Ovary (tissue), 9 donors: ENCODE data around the gene NOX1. TPM values are rescaled to one million over a fixed set of nuclear protein-coding genes. Genes with fewer than 3 reads are reported as not detected.

Experiments used
- DNase-seq, 5 donors: peaks; one replicate each; pipeline ENCODE4 v3.0.0-alpha.2; 2019 to 2020
- H3K27ac ChIP-seq, 2 donors: fragments of 200-600 bp; one replicate each; pipeline versions ENCODE4 v1.5.1 to v1.8.0; 2019 to 2022
- H3K27me3 ChIP-seq: fragments of 200-600 bp; one replicate; pipeline ENCODE4 v1.8.0; 2022
- H3K36me3 ChIP-seq: fragments of 200-600 bp; sonication (generic); one replicate; pipeline ENCODE4 v1.5.1; 2019
- H3K4me1 ChIP-seq: one replicate; pipeline ENCODE4 v1.8.1; 2013; ENCODE audit warnings: mild to moderate bottlenecking, moderate library complexity; ENCODE audit not compliant: insufficient read depth
- H3K4me3 ChIP-seq: fragments of 200-600 bp; sonication (generic); one replicate; pipeline ENCODE4 v1.5.1; 2017
- H3K9me3 ChIP-seq, 2 donors: fragments of 200-600 bp in 1 of 2; sonication (generic) in 1 of 2; one replicate each; pipeline versions ENCODE4 v1.5.1 to v1.8.1; 2013 to 2019; ENCODE audit warnings: mild to moderate bottlenecking in 1 of 2, moderate library complexity in 1 of 2
- EP300 ChIP-seq: sonication (generic); formaldehyde crosslinking; IDR thresholded peaks from one replicate; pipeline ENCODE4 v1.6.1; 2017; ENCODE audit warnings: antibody characterized with exemption
- POLR2A ChIP-seq: fragments of 450-650 bp; IDR thresholded peaks from one replicate; pipeline ENCODE4 v1.6.1; 2017; ENCODE audit warnings: antibody characterized with exemption, mild to moderate bottlenecking, moderate library complexity
- WGBS, 3 donors: extraction: QIAGEN DNeasy Blood & Tissue Kit in 1 of 3; methylation state at CpG; one replicate each; pipeline versions ENCODE4 v1.1.5 to v1.1.7; 2013 to 2017; 5-methylcytosine and 5-hydroxymethylcytosine counted together
- intact Hi-C, 4 donors: fragments of 100-400 bp; cut with DNase I; formaldehyde crosslinking; loops; one replicate each; pipeline versions ENCODE4 v1.11.0 to v1.15.1; 2022 to 2023
- polyA plus RNA-seq, 2 donors: library from polyadenylated mRNA; stranded (reverse); fragments of 200-250 nt in 1 of 2; fragments of 350-450 nt in 1 of 2; fragmentation: Illumina TruSeq in 1 of 2; extraction: RNeasy Lipid Tissue Mini Kit (QIAGEN cat#74804) in 1 of 2; gene quantifications; one replicate each; pipeline ENCODE4 v1.2.3, GENCODE V29; 2013 to 2014
- total RNA-seq, 7 donors: library from RNA; depleted of rRNA in 2 of 7; stranded (reverse); fragments of >200 nt in 2 of 7; fragmentation: NEBNext Ultra II Directional in 3 of 7; extraction: Animal tissue kit (Norgen Biotek cat#: 25700) in 3 of 7; gene quantifications; one replicate each; pipeline versions ENCODE4 v1.1.0 to v1.2.4, GENCODE V29; 2016 to 2023
- TF ChIP-seq, protein P1 (sequence below), 3 donors: fragments of 450-650 bp in 2 of 3; fragments of 200-600 bp in 1 of 3; IDR thresholded peaks; one replicate each; pipeline versions ENCODE4 v1.5.1 to v1.8.0; 2016 to 2022; ENCODE audit warnings: antibody characterized with exemption in 3 of 3, mild to moderate bottlenecking in 1 of 3
- donor health status: DM: no; HTN: no; CAD: no; lungs with moderate emphysema.
- donor health status: DM: no; HTN: no; CAD: no.
- donor health status: Bipolar disorder and iron deficiency.
- donor health status: DM: yes; HTN: yes; CAD: no.
- donor health status: DM: no; HTN: no; CAD: no.
- donor health status: DM: yes; HTN: yes; CAD: no.

The NOX1 gene
- total and polyA plus RNA-seq, 9 donors: 0.06 to 0.28 TPM; not detected in 7

DNA sequence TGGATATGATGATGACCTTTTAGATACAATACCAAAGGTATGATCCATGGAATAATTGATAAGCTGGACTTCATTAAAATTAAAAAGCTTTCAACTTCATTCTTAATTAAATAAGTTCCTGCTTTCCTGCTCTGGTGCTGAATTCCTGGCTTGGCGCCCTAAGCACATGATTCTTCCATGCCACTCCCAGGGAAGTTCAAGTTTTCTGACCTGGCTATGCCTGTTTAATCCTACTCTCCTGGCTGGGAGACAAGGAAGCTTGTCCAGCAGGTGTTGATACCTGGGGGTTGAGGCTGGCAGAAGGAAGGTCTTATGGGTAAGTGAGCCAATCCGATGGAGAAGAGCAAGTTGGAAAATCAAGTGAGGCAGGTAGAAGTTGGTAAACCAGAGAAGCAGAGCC is 30.3 kb upstream of the NOX1 start:
- Histone ChIP-seq H3K4me1 (no peaks in the 10 kb centered on the region), H3K4me3 (no peak overlapping the region), H3K36me3 (no peaks in the 10 kb centered on the region), H3K9me3 (no peaks in the 10 kb centered on the region), H3K27me3 (no peaks in the 10 kb centered on the region), H3K27ac (no peak overlapping the region)
- intact Hi-C loops: no loop called here
- DNase-seq: no peak
- TF ChIP-seq EP300: no peak
- TF ChIP-seq, protein P1, sequence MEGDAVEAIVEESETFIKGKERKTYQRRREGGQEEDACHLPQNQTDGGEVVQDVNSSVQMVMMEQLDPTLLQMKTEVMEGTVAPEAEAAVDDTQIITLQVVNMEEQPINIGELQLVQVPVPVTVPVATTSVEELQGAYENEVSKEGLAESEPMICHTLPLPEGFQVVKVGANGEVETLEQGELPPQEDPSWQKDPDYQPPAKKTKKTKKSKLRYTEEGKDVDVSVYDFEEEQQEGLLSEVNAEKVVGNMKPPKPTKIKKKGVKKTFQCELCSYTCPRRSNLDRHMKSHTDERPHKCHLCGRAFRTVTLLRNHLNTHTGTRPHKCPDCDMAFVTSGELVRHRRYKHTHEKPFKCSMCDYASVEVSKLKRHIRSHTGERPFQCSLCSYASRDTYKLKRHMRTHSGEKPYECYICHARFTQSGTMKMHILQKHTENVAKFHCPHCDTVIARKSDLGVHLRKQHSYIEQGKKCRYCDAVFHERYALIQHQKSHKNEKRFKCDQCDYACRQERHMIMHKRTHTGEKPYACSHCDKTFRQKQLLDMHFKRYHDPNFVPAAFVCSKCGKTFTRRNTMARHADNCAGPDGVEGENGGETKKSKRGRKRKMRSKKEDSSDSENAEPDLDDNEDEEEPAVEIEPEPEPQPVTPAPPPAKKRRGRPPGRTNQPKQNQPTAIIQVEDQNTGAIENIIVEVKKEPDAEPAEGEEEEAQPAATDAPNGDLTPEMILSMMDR (IDR thresholded peaks at IDR 0.05): no peak
- TF ChIP-seq POLR2A: no peak
- 36 to 69% (median 60%) methylated on average over 2 of the region's 2 CpGs for WGBS, 3 donors

DNA sequence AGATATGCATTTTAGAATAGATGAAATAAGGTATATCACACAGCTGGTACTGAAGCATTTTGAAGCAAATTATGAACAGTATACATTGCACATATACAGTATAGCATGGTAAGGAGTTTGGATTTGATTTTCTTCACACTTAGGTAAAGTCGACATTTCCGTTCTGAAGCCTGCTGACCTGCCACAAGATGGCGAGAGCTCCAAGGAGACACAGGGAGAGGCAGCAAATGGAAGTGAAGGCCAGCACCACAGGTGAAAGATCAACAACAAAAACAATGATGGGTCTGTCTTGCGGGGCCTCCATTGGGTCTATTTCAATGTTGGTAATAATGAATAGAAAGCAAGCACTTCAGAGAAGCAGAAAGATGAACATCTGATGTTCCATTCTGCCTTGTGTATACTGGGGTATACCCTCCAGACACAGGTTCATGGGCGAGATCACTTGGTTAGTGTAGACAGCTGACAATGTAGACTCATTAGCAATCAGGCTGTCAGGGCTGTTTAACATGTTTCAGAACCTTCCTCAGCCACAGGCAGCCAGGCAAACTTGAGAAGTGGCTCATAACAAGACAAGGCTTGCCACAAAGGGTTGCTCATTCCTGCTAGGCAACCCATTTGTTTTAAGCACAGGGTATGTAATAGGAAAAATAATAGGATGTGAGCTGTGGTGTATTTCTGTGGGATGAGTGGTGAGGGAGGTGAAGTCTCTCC is 21.4 kb upstream of the NOX1 start:
- DNase-seq: peak in 1 of 5 donors; percentile 19
- intact Hi-C loops: no loop called here

DNA sequence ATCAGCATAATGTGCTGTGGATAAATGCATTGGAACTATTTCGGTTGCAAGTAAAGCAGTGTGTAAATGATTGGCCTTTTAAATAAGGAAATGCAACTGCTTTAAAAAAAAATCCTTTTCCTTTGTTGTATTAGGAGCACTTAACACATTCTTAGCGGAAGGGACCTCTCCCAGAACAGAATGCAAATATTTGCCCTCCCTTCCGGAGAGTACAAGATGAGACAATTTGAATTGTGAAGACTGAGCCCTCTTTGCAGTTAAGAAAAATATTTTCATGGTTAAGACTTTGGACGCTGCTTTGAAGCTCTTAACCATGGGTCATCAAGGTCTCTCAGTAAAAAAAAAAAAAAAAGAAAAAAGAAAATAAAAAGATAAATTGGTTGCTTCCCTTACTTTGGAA is 9.5 kb upstream of the NOX1 start:
- Histone ChIP-seq H3K9me3 (no peaks in the 10 kb centered on the region), H3K36me3 (no peaks in the 10 kb centered on the region), H3K27me3 (no peaks in the 10 kb centered on the region), H3K27ac (no peak overlapping the region), H3K4me3 (no peak overlapping the region), H3K4me1 (no peaks in the 10 kb centered on the region)
- TF ChIP-seq POLR2A: no peak
- no peak for TF ChIP-seq EP300
- TF ChIP-seq, protein P1 (IDR thresholded peaks at IDR 0.05): no peak
- intact Hi-C loops: no loop called here
- DNase-seq: no peak
- WGBS, 3 donors: 44 to 48% (median 48%) methylated on average over 4 of the region's 4 CpGs

More for the DNA sequence above, 21.4 kb upstream of the NOX1 start:
- H3K36me3 ChIP-seq: no peaks in the 10 kb centered on the region
- no peaks in the 10 kb centered on the region for H3K4me1 ChIP-seq
- TF ChIP-seq EP300 (no peak), POLR2A (no peak)
- TF ChIP-seq, protein P1 (IDR thresholded peaks at IDR 0.05): no peak
- H3K27ac ChIP-seq: no peak overlapping the region
- H3K9me3 ChIP-seq: no peaks in the 10 kb centered on the region
- 22 to 32% (median 24%) methylated on average over 5 of the region's 5 CpGs for WGBS, 3 donors
- H3K27me3 ChIP-seq: no peaks in the 10 kb centered on the region
- no peak overlapping the region for H3K4me3 ChIP-seq

DNA sequence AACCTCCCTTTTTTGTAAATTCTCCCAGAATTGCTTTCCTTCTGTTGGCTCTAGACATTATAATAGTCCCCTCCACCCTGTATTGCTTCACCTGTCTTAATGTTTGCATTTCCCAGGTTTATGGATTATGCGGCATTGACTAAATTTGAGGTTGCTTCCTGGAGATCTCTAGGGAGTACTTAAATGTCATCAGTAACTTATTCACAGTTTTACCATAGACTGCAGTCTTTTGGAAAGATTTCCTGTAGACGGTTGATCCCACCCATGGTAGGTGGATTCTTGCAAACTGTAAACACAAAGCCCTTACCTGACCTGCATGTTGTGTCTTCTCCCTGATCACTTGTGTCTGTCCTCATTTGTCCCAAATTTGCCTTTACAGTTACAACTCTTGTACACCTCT is 6.2 kb upstream of the NOX1 start:
- no peak overlapping the region for H3K4me3 ChIP-seq
- no peak overlapping the region for H3K27ac ChIP-seq
- DNase-seq: no peak
- WGBS, 3 donors: 65 to 91% (median 70%) methylated on average over 2 of the region's 2 CpGs
- H3K9me3 ChIP-seq: no peaks in the 10 kb centered on the region
- no peaks in the 10 kb centered on the region for H3K27me3 ChIP-seq
- H3K36me3 ChIP-seq: no peaks in the 10 kb centered on the region
- intact Hi-C loops: no loop called here
- TF ChIP-seq EP300 (no peak), POLR2A (no peak)
- TF ChIP-seq, protein P1 (IDR thresholded peaks at IDR 0.05): no peak
- no peaks in the 10 kb centered on the region for H3K4me1 ChIP-seq
